ENCODE measurements around the gene TRAPPC2L.

Gene TRAPPC2L

GRCh38 chr16:88905563-88905962, 48.6 kb downstream of the TRAPPC2L start:
- TF ChIP-seq REST (IDR thresholded peaks at IDR 0.05; ENCODE audit: insufficient read depth in 1 of 2, low read depth in 2 of 2, low read length in 2 of 2) (no peak), TAF1 (IDR thresholded peaks at IDR 0.05; ENCODE audit: borderline replicate concordance, insufficient read depth, low read length) (no peak), FOXP2 (optimal IDR thresholded peaks at IDR 0.05; ENCODE audit: borderline replicate concordance, extremely low read depth, extremely low read length, insufficient read depth) (no peak), POLR2AphosphoS5 (IDR thresholded peaks at IDR 0.05; ENCODE audit: low read depth, low read length) (no peak), SIN3A (IDR thresholded peaks at IDR 0.05; ENCODE audit: borderline replicate concordance, insufficient read depth, low read length) (no peak)

GRCh38 chr16:88906020-88906419, 49.1 kb downstream of the TRAPPC2L start:
- TF ChIP-seq FOXP2 (optimal IDR thresholded peaks at IDR 0.05; ENCODE audit: borderline replicate concordance, extremely low read depth, extremely low read length, insufficient read depth) = no peak
- no peak for TF ChIP-seq SIN3A (IDR thresholded peaks at IDR 0.05; ENCODE audit: borderline replicate concordance, insufficient read depth, low read length)
- TF ChIP-seq POLR2AphosphoS5 (IDR thresholded peaks at IDR 0.05; ENCODE audit: low read depth, low read length) = no peak
- no peak for TF ChIP-seq REST (IDR thresholded peaks at IDR 0.05; ENCODE audit: insufficient read depth in 1 of 2, low read depth in 2 of 2, low read length in 2 of 2)
- no peak for TF ChIP-seq TAF1 (IDR thresholded peaks at IDR 0.05; ENCODE audit: borderline replicate concordance, insufficient read depth, low read length)

GRCh38 chr16:88906535-88907105, 49.7 kb downstream of the TRAPPC2L start:
- TF ChIP-seq SIN3A (IDR thresholded peaks at IDR 0.05; ENCODE audit: borderline replicate concordance, insufficient read depth, low read length) (no peak), REST (IDR thresholded peaks at IDR 0.05; ENCODE audit: insufficient read depth in 1 of 2, low read depth in 2 of 2, low read length in 2 of 2) (no peak), TAF1 (IDR thresholded peaks at IDR 0.05; ENCODE audit: borderline replicate concordance, insufficient read depth, low read length) (no peak), FOXP2 (optimal IDR thresholded peaks at IDR 0.05; ENCODE audit: borderline replicate concordance, extremely low read depth, extremely low read length, insufficient read depth) (no peak), POLR2AphosphoS5 (IDR thresholded peaks at IDR 0.05; ENCODE audit: low read depth, low read length) (no peak)

GRCh38 chr16:88907768-88908167, 50.8 kb downstream of the TRAPPC2L start:
- TF ChIP-seq REST (IDR thresholded peaks at IDR 0.05; ENCODE audit: insufficient read depth in 1 of 2, low read depth in 2 of 2, low read length in 2 of 2) (no peak), FOXP2 (optimal IDR thresholded peaks at IDR 0.05; ENCODE audit: borderline replicate concordance, extremely low read depth, extremely low read length, insufficient read depth) (no peak), POLR2AphosphoS5 (IDR thresholded peaks at IDR 0.05; ENCODE audit: low read depth, low read length) (no peak), TAF1 (IDR thresholded peaks at IDR 0.05; ENCODE audit: borderline replicate concordance, insufficient read depth, low read length) (no peak), SIN3A (IDR thresholded peaks at IDR 0.05; ENCODE audit: borderline replicate concordance, insufficient read depth, low read length) (no peak)
